ENCODE measurements around the gene EDRF1.
"Not testable (repeated sequence)": the region's sequence is repeated elsewhere in the genome, so short reads cannot be mapped to it uniquely, and the experiment has no call there.

Gene EDRF1

GRCh38 chr10:125719173-125720001 is at the start of gene EDRF1:
EDRF1 (plus strand) TSS chr10:125719709; CDS start chr10:125719808, 99 bp downstream.
- peak; percentile 93 to 96 for DNase-seq

- DNase-seq = no peak
Observed at GRCh38 chr10:125672884-125673283, 46.6 kb upstream of the EDRF1 start.

GRCh38 chr10:125679436-125679835 is 40.1 kb upstream of the EDRF1 start:
- DNase-seq = no peak

GRCh38 chr10:125683063-125683462 is 36.4 kb upstream of the EDRF1 start, which contains the start of gene TEX36:
TEX36 (minus strand) TSS chr10:125683163; CDS start chr10:125682989, 174 bp downstream.
- no peak for DNase-seq

GRCh38 chr10:125683821-125684220 is 35.7 kb upstream of the EDRF1 start:
- no peak for DNase-seq

GRCh38 chr10:125684581-125684980 is 34.9 kb upstream of the EDRF1 start:
- DNase-seq = no peak

GRCh38 chr10:125687507-125688185 is 31.9 kb upstream of the EDRF1 start:
- no peak for DNase-seq

GRCh38 chr10:125689955-125690569 is 29.4 kb upstream of the EDRF1 start:
- DNase-seq = no peak

- no peak for DNase-seq
Observed at GRCh38 chr10:125691160-125691981, 28.1 kb upstream of the EDRF1 start.

- no peak for DNase-seq
Observed at GRCh38 chr10:125692196-125692595, 27.3 kb upstream of the EDRF1 start.

GRCh38 chr10:125692601-125693523 is 26.6 kb upstream of the EDRF1 start:
- no peak for DNase-seq

GRCh38 chr10:125693524-125693847 is 26.0 kb upstream of the EDRF1 start:
- DNase-seq = no peak

- DNase-seq = no peak
Observed at GRCh38 chr10:125694883-125695282, 24.6 kb upstream of the EDRF1 start.

- not testable (repeated sequence) for DNase-seq
Observed at GRCh38 chr10:125696884-125697283, 22.6 kb upstream of the EDRF1 start.

GRCh38 chr10:125698481-125698998 is 21.0 kb upstream of the EDRF1 start:
- no peak for DNase-seq

GRCh38 chr10:125699562-125700143 is 19.9 kb upstream of the EDRF1 start:
- no peak for DNase-seq

GRCh38 chr10:125700355-125700911 is 19.1 kb upstream of the EDRF1 start:
- no peak for DNase-seq

GRCh38 chr10:125707541-125708468 is 11.7 kb upstream of the EDRF1 start:
- DNase-seq = no peak

GRCh38 chr10:125708971-125709503 is 10.5 kb upstream of the EDRF1 start:
- DNase-seq = no peak

All from NCI-H1930 (cell line).